Keratinocyte (primary cell): ENCODE results near the gene ARHGAP32. TPM values are rescaled to one million over a fixed set of nuclear protein-coding genes. Genes with fewer than 3 reads are reported as not detected.

Experiments used
- DNase-seq: peaks from one replicate; pipeline ENCODE4 v3.0.0-alpha.2; 2011; ENCODE audit warnings: low read depth, missing footprints, low spot score
- FAIRE-seq: peaks from 2 replicates; lab custom pipeline; 2011; peaks lifted over from hg19 to GRCh38; lab: Jason Lieb, UNC
- H2AFZ ChIP-seq: 2 replicates; pipeline ENCODE4 v1.6.0; 2012; ENCODE audit warnings: low read length, control low read depth, inconsistent platforms; ENCODE audit not compliant: control insufficient read depth
- H3K27ac ChIP-seq: 2 replicates; pipeline ENCODE4 v1.5.1; 2011; ENCODE audit warnings: low read length; ENCODE audit not compliant: control insufficient read depth, insufficient read depth
- H3K27me3 ChIP-seq: 3 replicates; pipeline ENCODE4 v1.6.0; 2011; ENCODE audit warnings: low read length; ENCODE audit not compliant: control insufficient read depth, insufficient read depth; ENCODE audit errors: extremely low read depth
- H3K36me3 ChIP-seq, 2 experiments: 2 replicates in 1 of 2; 3 replicates in 1 of 2; pipeline ENCODE4 v1.5.1; 2011; ENCODE audit warnings: low read length in 2 of 2, mild to moderate bottlenecking in 1 of 2; ENCODE audit not compliant: control insufficient read depth in 2 of 2, insufficient read depth in 2 of 2; ENCODE audit errors: extremely low read depth in 1 of 2
- H3K4me1 ChIP-seq: 3 replicates; pipeline ENCODE4 v1.5.1; 2011; ENCODE audit warnings: low read length; ENCODE audit not compliant: control insufficient read depth, insufficient read depth; ENCODE audit errors: extremely low read depth
- H3K4me2 ChIP-seq: 3 replicates; pipeline ENCODE4 v1.6.0; 2011; ENCODE audit warnings: low read depth, low read length; ENCODE audit not compliant: control insufficient read depth, insufficient read depth; ENCODE audit errors: extremely low read depth
- H3K4me3 ChIP-seq, 3 experiments: fragments of 200-600 bp in 1 of 3; sonication (generic) in 1 of 3; 2 replicates in 2 of 3; 3 replicates in 1 of 3; pipeline ENCODE4 v1.5.1; 2011 to 2016; ENCODE audit warnings: low read length in 3 of 3, mild to moderate bottlenecking in 3 of 3, control low read depth in 2 of 3, inconsistent platforms in 1 of 3, low read depth in 1 of 3, mixed read lengths in 1 of 3, mixed run types in 1 of 3, moderate library complexity in 1 of 3; ENCODE audit not compliant: control insufficient read depth in 2 of 3, insufficient read depth in 2 of 3; ENCODE audit errors: extremely low read depth in 1 of 3
- H3K79me2 ChIP-seq: 2 replicates; pipeline ENCODE4 v1.6.0; 2012; ENCODE audit warnings: low read length; ENCODE audit not compliant: control insufficient read depth, insufficient read depth
- H3K9ac ChIP-seq: 3 replicates; pipeline ENCODE4 v1.6.0; 2011; ENCODE audit warnings: low read length; ENCODE audit not compliant: control insufficient read depth, insufficient read depth; ENCODE audit errors: extremely low read depth
- H3K9me1 ChIP-seq: 3 replicates; pipeline ENCODE4 v1.6.0; 2011; ENCODE audit warnings: low read length; ENCODE audit not compliant: control insufficient read depth, insufficient read depth; ENCODE audit errors: extremely low read depth
- H3K9me3 ChIP-seq: 2 replicates; pipeline ENCODE4 v1.5.1; 2012; ENCODE audit warnings: low read depth, low read length; ENCODE audit not compliant: control insufficient read depth
- H4K20me1 ChIP-seq: 3 replicates; pipeline ENCODE4 v1.6.0; 2011; ENCODE audit warnings: low read length; ENCODE audit not compliant: control insufficient read depth, insufficient read depth; ENCODE audit errors: extremely low read depth
- CTCF ChIP-seq, 3 experiments: IDR thresholded peaks in 1 of 3; conservative IDR thresholded peaks in 1 of 3; optimal IDR thresholded peaks in 1 of 3; 2 replicates in 2 of 3; 3 replicates in 1 of 3; pipeline versions ENCODE3 to v1.5.1; 2011; ENCODE audit warnings: low read length in 3 of 3, mild to moderate bottlenecking in 3 of 3, moderate library complexity in 2 of 3, control low read depth in 1 of 3, inconsistent platforms in 1 of 3; ENCODE audit not compliant: insufficient read depth in 2 of 3; ENCODE audit errors: extremely low read depth in 1 of 3
- EZH2 ChIP-seq: IDR thresholded peaks from one replicate; pipeline ENCODE4 v1.6.1; 2012; ENCODE audit warnings: inconsistent platforms, mild to moderate bottlenecking, low read length, moderate library complexity
- dilution Hi-C: fragments of 300-500 bp; cut with MboI; formaldehyde crosslinking; loops from one replicate; pipeline ENCODE4 v1.7.0; 2020; ENCODE audit warnings: low sequenced_read_pairs; ENCODE audit not compliant: extremely low pct_ligation_motif_present
- polyA plus RNA-seq, 5 experiments: library from polyadenylated mRNA; depleted of rRNA in 3 of 5; stranded (reverse) in 3 of 5; stranded (forward) in 1 of 5; unstranded in 1 of 5; fragments of >200 nt; gene quantifications; 1 replicate in 1 of 5; 2 replicates in 3 of 5; 3 replicates in 1 of 5; pipeline versions ENCODE4 v1.2.1 to v1.2.3, GENCODE V29; 2011 to 2012; ENCODE audit warnings: missing spikeins in 2 of 5, low read depth in 1 of 5, low replicate concordance in 1 of 5

ARHGAP32 gene
- polyA plus RNA-seq, 1 donor (not counting 4 experiments of a cell fraction or from before 2014, with no cell fraction given): 10.8 TPM

- TF ChIP-seq CTCF (optimal IDR thresholded peaks at IDR 0.05 in 1 of 3, IDR thresholded peaks at IDR 0.05 in 1 of 3, conservative IDR thresholded peaks at IDR 0.05 in 1 of 3; ENCODE audit: extremely low read depth in 1 of 3, insufficient read depth in 2 of 3, low read length in 3 of 3) (no peak), EZH2 (no peak)
- H3K4me2 ChIP-seq: no peak overlapping the region
- H3K4me1 ChIP-seq: no peaks in the 10 kb centered on the region
- H3K79me2 ChIP-seq: peaks cover 2% of the 10 kb centered on the region
- no peaks in the 10 kb centered on the region for H3K27me3 ChIP-seq
- no peak overlapping the region for H3K4me3 ChIP-seq
- no peak overlapping the region for H3K9ac ChIP-seq
- dilution Hi-C loops: no loop called here
- no peak for DNase-seq
- no peaks in the 10 kb centered on the region for H4K20me1 ChIP-seq
- FAIRE-seq: no peak
- no peak overlapping the region for H2AFZ ChIP-seq
- no peaks in the 10 kb centered on the region for H3K9me1 ChIP-seq
- H3K36me3 ChIP-seq: no peaks in the 10 kb centered on the region
- H3K9me3 ChIP-seq: no peaks in the 10 kb centered on the region
- no peak overlapping the region for H3K27ac ChIP-seq
Measured at GRCh38 chr11:129236850-129237249, 44.7 kb upstream of the ARHGAP32 start.

- H3K27ac ChIP-seq: no peak overlapping the region
- FAIRE-seq (no peak), DNase-seq (no peak)
- no peak overlapping the region for H2AFZ ChIP-seq
- no peak overlapping the region for H3K9ac ChIP-seq
- H3K9me1 ChIP-seq: no peaks in the 10 kb centered on the region
- no peaks in the 10 kb centered on the region for H4K20me1 ChIP-seq
- H3K9me3 ChIP-seq: no peaks in the 10 kb centered on the region
- H3K4me1 ChIP-seq: no peaks in the 10 kb centered on the region
- H3K27me3 ChIP-seq: no peaks in the 10 kb centered on the region
- H3K79me2 ChIP-seq: no peaks in the 10 kb centered on the region
- H3K4me2 ChIP-seq: no peak overlapping the region
- no peak overlapping the region for H3K4me3 ChIP-seq
- no peak for TF ChIP-seq CTCF (optimal IDR thresholded peaks at IDR 0.05 in 1 of 3, IDR thresholded peaks at IDR 0.05 in 1 of 3, conservative IDR thresholded peaks at IDR 0.05 in 1 of 3; ENCODE audit: extremely low read depth in 1 of 3, insufficient read depth in 2 of 3, low read length in 3 of 3)
- no peak for TF ChIP-seq EZH2
- no peaks in the 10 kb centered on the region for H3K36me3 ChIP-seq
- dilution Hi-C loops: no loop called here
Measured at GRCh38 chr11:129234978-129235377, 42.9 kb upstream of the ARHGAP32 start.
